Skeletal muscle satellite cell (primary cell): ENCODE data around the gene PDE1A.
"Not testable (repeated sequence)": the region's sequence is repeated elsewhere in the genome, so short reads cannot be mapped to it uniquely, and the experiment has no call there.

Source experiments
- H3K27me3 ChIP-seq: 2 replicates; pipeline ENCODE4 v1.7.0; 2013; ENCODE audit warnings: low read length; ENCODE audit not compliant: control insufficient read depth, insufficient read depth
- H3K36me3 ChIP-seq: 2 replicates; pipeline ENCODE4 v1.7.0; 2013; ENCODE audit warnings: mild to moderate bottlenecking, control low read depth, low read length; ENCODE audit not compliant: insufficient read depth
- H3K4me1 ChIP-seq: 2 replicates; pipeline ENCODE4 v1.7.0; 2013; ENCODE audit warnings: low read length; ENCODE audit not compliant: control insufficient read depth, insufficient read depth
- H3K4me2 ChIP-seq: 2 replicates; pipeline ENCODE4 v1.7.0; 2013; ENCODE audit warnings: mild to moderate bottlenecking, low read length
- H3K4me3 ChIP-seq: 2 replicates; pipeline ENCODE4 v1.7.0; 2013; ENCODE audit warnings: low read length
- H3K9ac ChIP-seq: 2 replicates; pipeline ENCODE4 v1.7.0; 2013; ENCODE audit warnings: mild to moderate bottlenecking, low read depth, low read length, moderate library complexity
- H3K9me3 ChIP-seq: replicated peaks from 2 replicates; pipeline ENCODE4 v1.7.0; 2013; ENCODE audit warnings: mild to moderate bottlenecking, control low read depth, low read length

Gene PDE1A

DNA sequence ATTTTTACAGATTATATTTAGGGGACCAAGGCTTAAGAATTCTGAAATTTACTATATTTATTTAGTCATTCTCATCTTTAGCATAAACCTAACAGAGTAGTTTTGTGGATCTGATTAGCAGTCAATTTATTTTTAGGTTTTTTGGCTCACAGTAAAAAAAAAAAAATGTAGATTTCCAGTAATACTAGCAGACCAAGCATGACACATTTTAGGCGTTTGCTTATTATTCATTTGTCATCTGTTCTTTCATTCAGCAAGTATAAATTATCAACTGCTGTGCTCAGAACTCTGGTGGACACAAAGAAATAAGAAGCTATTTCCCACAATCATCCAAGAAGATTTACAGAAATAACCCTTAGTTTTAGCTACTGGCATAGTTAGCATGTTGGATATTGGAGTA, 20.6 kb downstream of the PDE1A start:
- Histone ChIP-seq H3K27me3 (no peaks in the 10 kb centered on the region), H3K4me2 (no peak overlapping the region), H3K9me3 (no peaks in the 10 kb centered on the region), H3K4me3 (no peak overlapping the region), H3K4me1 (peaks cover 25% of the 10 kb centered on the region), H3K36me3 (no peaks in the 10 kb centered on the region), H3K9ac (no peak overlapping the region)

DNA sequence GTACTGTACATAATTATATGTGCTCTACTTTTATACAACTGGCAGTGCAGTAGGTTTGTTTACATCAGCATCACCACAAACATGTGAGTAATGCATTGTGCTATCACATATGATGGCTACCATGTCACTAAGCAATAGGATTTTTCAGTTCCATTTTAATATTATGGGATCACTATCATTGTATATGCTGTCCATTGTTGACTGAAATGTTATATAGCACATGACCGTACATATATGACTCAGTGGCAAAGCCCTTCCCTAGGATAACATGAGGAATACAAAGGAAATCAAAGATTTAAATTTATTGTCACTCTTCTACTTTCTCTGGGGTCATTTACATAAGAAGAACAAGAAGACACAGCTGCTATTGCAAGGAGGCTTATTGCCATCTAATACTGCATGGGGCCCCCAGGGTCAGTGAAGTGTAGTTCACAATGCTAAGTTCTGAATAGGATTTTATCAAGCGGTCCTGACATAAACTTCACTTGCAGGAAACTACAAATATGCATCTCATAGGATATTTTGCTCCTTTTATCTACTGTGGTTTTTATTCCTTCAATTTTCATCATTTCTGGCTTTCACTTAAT, 21.8 kb downstream of the PDE1A start:
- H3K4me2 ChIP-seq, result no peak overlapping the region
- H3K4me1 ChIP-seq, result peaks cover 25% of the 10 kb centered on the region
- no peak overlapping the region for H3K9ac ChIP-seq
- no peaks in the 10 kb centered on the region for H3K36me3 ChIP-seq
- H3K9me3 ChIP-seq, result no peaks in the 10 kb centered on the region
- H3K4me3 ChIP-seq, result no peak overlapping the region
- H3K27me3 ChIP-seq, result no peaks in the 10 kb centered on the region

DNA sequence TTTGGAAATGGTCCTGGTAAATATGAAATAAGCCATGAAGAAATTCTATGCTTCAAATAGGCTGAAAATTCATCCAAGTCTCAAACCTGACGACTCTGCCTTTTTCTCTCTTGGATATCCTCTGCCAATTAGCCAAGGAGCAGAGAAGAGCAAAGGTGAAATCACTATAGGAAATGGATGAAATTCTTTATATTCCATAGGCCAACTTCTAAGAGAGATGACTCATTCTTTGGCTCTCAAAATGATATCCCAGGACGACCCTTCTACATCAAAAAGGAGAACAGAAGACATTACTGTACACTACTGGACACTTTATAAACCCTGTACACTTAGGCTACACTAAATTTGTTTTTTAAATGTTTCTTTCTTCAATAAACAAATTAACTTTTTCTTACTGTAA, 22.7 kb downstream of the PDE1A start:
- Histone ChIP-seq H3K36me3 (no peaks in the 10 kb centered on the region), H3K27me3 (no peaks in the 10 kb centered on the region)

DNA sequence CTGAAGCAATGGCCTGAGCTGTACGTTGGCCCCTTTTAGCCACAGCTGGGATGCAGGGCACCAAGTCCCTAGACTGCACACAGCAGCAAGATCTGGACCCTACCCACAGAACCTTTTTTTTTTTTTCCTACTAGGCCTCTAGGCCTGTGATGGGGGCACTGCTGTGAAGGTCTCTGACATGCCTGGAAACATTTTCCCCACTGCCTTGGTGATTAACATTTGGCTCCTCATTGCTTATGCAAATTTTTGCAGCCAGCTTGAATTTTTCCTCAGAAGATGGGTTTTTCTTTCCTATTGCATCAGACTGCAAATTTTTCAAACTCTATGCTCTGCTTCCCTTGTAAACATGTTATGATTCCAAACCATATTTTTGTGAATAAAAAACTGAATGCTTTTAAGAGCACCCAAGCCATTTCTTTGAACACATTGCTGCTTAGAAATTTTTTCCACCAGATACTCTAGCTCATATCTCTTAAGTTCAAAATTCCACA, 33.5 kb downstream of the PDE1A start:
- Histone ChIP-seq H3K9me3 (no peaks in the 10 kb centered on the region), H3K36me3 (no peaks in the 10 kb centered on the region), H3K4me1 (no peaks in the 10 kb centered on the region), H3K27me3 (no peaks in the 10 kb centered on the region), H3K4me2 (no peak overlapping the region), H3K9ac (no peak overlapping the region), H3K4me3 (no peak overlapping the region)

More for the DNA sequence above, 22.7 kb downstream of the PDE1A start:
- peak overlapping the region; percentile 49 for H3K4me2 ChIP-seq
- no peak overlapping the region for H3K9ac ChIP-seq
- no peak overlapping the region for H3K4me3 ChIP-seq
- H3K9me3 ChIP-seq, result no peaks in the 10 kb centered on the region
- peaks cover 25% of the 10 kb centered on the region for H3K4me1 ChIP-seq

DNA sequence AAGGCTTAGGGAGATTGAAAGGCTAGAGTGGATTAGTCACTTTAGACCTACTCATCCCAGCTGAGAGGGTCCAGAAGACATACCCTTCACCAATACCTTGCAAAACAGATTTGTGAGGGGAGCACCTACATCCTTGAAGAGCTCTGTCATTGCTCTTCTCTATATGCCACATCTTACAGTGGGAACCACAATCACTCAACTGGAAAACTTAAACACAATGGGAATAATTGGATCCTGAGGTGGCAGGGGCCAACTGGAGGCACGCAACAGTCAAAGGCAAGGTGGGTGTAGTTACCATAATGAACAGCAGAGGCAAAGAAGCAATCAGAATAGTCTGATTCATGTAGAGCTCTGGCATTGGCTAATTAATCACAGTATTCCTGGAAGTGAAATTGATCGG, 35.4 kb downstream of the PDE1A start:
- Histone ChIP-seq H3K4me1 (no peaks in the 10 kb centered on the region), H3K9ac (no peak overlapping the region), H3K4me2 (no peak overlapping the region), H3K36me3 (no peaks in the 10 kb centered on the region), H3K9me3 (no peaks in the 10 kb centered on the region), H3K4me3 (no peak overlapping the region), H3K27me3 (no peaks in the 10 kb centered on the region)

DNA sequence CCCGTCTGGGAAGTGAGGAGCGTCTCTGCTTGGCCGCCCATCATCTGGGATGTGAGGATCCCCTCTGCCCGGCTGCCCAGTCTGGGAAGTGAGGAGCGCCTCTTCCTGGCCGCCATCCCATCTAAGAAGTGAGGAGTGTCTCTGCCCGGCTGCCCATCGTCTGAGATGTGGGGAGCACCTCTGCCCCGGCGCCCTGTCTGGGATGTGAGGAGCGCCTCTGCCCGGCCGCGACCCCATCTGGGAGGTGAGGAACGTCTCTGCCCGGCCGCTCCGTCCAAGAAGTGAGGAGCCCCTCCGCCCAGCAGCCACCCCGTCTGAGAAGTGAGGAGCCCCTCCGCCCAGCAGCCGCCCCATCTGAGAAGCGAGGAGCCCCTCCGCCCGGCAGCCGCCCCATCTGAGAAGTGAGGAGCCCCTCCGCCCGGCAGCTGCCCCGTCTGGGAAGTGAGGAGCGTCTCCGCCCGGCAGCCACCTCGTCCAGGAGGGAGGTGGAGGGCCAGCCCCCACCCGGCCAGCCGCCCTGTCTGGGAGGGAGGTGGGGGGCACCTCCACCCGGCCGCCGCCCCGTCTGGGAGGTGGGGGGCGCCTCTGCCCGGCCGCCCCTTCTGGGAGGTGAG, 40.5 kb downstream of the PDE1A start:
- not testable (repeated sequence) for H3K4me3 ChIP-seq, H3K27me3 ChIP-seq, H3K9ac ChIP-seq, H3K4me2 ChIP-seq, H3K9me3 ChIP-seq, H3K4me1 ChIP-seq, H3K36me3 ChIP-seq

DNA sequence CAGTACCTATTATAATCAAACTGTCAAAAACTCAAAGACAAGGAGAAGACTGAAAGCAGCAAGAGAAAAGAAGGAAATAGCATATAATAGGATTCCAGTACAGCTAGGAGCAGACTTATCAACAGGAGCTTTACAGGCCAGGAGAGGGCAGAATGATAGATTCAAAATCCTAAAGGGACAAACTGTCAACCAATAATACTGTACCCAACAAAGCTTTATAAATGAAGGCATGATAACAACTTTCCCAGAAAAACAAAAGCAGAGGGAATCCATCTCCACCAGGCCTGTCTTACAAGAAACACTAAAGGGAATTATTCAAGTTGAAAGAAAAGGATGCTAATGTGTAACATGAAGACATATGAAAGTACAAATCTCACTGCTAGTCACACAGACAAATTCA, 42.0 kb downstream of the PDE1A start:
- Histone ChIP-seq H3K27me3 (no peaks in the 10 kb centered on the region), H3K4me3 (no peak overlapping the region), H3K36me3 (no peaks in the 10 kb centered on the region), H3K9me3 (no peaks in the 10 kb centered on the region), H3K4me2 (no peak overlapping the region), H3K4me1 (no peaks in the 10 kb centered on the region), H3K9ac (no peak overlapping the region)

DNA sequence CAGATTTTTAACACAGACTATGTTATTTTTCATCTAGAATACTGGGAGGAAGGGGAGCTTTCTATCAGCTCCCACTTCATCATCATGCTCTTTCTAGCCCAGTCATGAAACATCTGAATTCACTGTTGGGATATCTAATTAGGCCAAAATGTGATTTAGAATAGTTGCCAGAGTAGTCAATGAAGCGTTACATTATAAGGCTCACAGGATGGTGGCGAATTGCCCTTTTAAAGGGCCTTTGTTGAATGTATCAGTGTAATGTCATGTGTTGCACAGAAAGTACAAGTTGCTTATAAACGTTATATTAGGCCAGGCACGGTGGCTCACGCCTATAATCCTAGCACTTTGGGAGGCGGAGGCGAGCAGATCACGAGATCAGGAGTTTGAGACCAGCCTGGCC, 45.6 kb downstream of the PDE1A start:
- no peak overlapping the region for H3K4me3 ChIP-seq

DNA sequence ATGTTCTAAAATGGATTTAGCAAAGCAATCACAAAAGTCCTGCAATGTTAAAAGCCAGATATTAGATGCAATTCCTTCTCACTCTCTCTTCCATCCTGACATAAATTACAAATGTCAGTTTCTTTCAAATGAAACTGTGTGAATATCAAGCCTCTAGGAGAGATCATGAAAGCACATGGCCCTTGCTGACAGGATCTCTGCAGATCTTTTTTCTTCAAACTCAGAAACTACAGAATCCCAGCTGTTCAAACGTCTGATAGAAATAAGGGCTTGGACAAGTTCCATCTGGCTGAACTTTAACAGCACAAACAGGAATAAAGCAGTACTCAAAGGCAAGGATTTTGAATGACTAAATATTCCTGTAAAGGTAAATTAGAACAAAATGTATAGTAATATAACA, 47.6 kb downstream of the PDE1A start:
- Histone ChIP-seq H3K9me3 (peaks cover 5% of the 10 kb centered on the region), H3K4me3 (no peak overlapping the region), H3K4me2 (no peak overlapping the region)

More for the DNA sequence above, 45.6 kb downstream of the PDE1A start:
- H3K9ac ChIP-seq, result no peak overlapping the region
- H3K4me2 ChIP-seq, result no peak overlapping the region
- no peaks in the 10 kb centered on the region for H3K27me3 ChIP-seq
- peaks cover 5% of the 10 kb centered on the region for H3K9me3 ChIP-seq
- H3K4me1 ChIP-seq, result peaks cover 8% of the 10 kb centered on the region
- no peaks in the 10 kb centered on the region for H3K36me3 ChIP-seq

DNA sequence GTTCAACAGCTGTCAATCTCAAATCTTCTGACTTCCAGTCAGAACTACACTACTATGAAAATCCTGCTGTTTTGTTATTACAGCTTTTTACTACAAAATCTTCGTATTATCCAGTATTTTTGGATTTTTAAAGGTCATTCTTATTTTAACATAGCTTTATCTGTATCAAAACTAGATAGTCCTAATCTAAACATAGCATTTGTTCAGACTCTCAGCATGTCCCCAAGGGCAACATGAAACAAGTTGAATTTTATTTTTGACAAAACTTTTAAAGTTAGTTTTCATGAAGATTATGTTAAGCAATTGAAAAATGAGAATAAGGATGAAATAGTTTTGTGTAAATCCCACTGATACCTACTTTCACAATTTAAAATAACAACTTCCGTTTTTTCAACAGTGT, 48.1 kb downstream of the PDE1A start:
- H3K27me3 ChIP-seq, result no peaks in the 10 kb centered on the region
- no peak overlapping the region for H3K9ac ChIP-seq
- no peaks in the 10 kb centered on the region for H3K36me3 ChIP-seq
- peaks cover 8% of the 10 kb centered on the region for H3K4me1 ChIP-seq
- H3K4me2 ChIP-seq, result no peak overlapping the region
- H3K9me3 ChIP-seq, result peaks cover 5% of the 10 kb centered on the region
- H3K4me3 ChIP-seq, result no peak overlapping the region

More for the DNA sequence above, 47.6 kb downstream of the PDE1A start:
- peaks cover 8% of the 10 kb centered on the region for H3K4me1 ChIP-seq
- no peak overlapping the region for H3K9ac ChIP-seq
- H3K27me3 ChIP-seq, result no peaks in the 10 kb centered on the region
- no peaks in the 10 kb centered on the region for H3K36me3 ChIP-seq

DNA sequence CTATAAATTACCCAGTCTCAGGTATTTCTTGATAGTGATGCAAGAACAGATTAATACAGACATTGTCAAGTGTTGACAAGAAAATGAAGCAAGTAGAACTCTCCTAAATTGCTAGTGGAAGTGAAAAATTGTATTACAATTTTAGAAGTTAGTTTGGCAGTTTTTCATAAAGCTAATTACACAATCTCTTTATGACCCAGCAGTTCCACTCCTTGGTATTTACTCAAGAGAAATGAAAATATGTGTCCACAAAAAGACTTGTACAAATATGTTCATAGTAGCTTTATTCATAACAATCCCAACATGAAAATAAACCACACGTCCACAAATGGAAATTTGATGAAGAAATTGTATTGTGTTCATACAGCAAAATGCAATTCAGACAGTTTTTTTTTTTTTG, 49.4 kb downstream of the PDE1A start:
- Histone ChIP-seq H3K4me2 (no peak overlapping the region), H3K27me3 (no peaks in the 10 kb centered on the region), H3K4me3 (no peak overlapping the region), H3K36me3 (no peaks in the 10 kb centered on the region), H3K4me1 (peaks cover 18% of the 10 kb centered on the region), H3K9ac (no peak overlapping the region), H3K9me3 (peaks cover 5% of the 10 kb centered on the region)

DNA sequence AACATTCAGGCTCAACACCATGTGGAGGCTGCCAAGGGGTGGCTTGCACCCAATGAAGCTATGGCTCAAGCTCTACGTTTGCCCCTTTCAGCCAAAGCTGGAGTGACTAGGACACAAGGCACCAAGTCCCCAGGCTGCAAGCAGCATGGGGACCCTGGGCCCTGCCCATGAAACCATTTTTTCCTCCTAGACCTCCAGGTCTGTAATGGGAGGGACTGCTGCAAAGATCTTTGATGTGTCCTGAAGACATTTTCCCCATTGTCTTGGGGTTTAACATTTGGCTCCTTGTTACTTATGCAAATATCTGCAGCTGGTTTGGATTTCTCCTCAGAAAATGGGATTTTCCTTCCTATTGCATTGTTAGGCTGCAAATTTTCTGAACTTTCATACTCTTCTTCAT, 51.0 kb downstream of the PDE1A start:
- Histone ChIP-seq H3K4me3 (no peak overlapping the region), H3K27me3 (no peaks in the 10 kb centered on the region), H3K4me1 (peaks cover 29% of the 10 kb centered on the region)

More for the DNA sequence above, 51.0 kb downstream of the PDE1A start:
- Histone ChIP-seq H3K9ac (no peak overlapping the region), H3K4me2 (no peak overlapping the region), H3K9me3 (peaks cover 5% of the 10 kb centered on the region), H3K36me3 (no peaks in the 10 kb centered on the region)
